Lung (tissue), 12 donors: ENCODE results near the gene CES2. TPM values are rescaled to one million over a fixed set of nuclear protein-coding genes. Genes with fewer than 3 reads are reported as not detected.

Source experiments
- ATAC-seq: fragments of 200-7000 bp; cut with Tn5 transposase; one replicate; pipeline ENCODE4 v1.9.1; 2020; ENCODE audit warnings: moderate number of reproducible peaks; ENCODE audit not compliant: insufficient read depth, low FRiP score
- DNase-seq, 3 donors: peaks; one replicate each; pipeline ENCODE4 v3.0.0-alpha.2; 2013 to 2017
- H3K27ac ChIP-seq, 2 donors: one replicate each; pipeline ENCODE4 v1.5.1; 2013; ENCODE audit warnings: mild to moderate bottlenecking in 2 of 2, moderate library complexity in 2 of 2, control low read depth in 1 of 2, inconsistent platforms in 1 of 2, low read depth in 1 of 2, low read length in 1 of 2
- H3K27me3 ChIP-seq, 3 donors: one replicate each; pipeline ENCODE4 v1.5.1; 2013; ENCODE audit warnings: low read length in 2 of 3; ENCODE audit not compliant: control insufficient read depth in 3 of 3, insufficient read depth in 3 of 3
- H3K36me3 ChIP-seq, 4 donors: one replicate each; pipeline ENCODE4 v1.5.1; 2013; ENCODE audit warnings: low read length in 4 of 4, mild to moderate bottlenecking in 1 of 4, moderate library complexity in 1 of 4; ENCODE audit not compliant: control insufficient read depth in 4 of 4, insufficient read depth in 4 of 4
- H3K4me1 ChIP-seq, 5 donors: one replicate each; pipeline ENCODE4 v1.5.1; 2013; ENCODE audit warnings: low read length in 5 of 5, mild to moderate bottlenecking in 2 of 5, moderate library complexity in 1 of 5; ENCODE audit not compliant: control insufficient read depth in 5 of 5, insufficient read depth in 5 of 5
- H3K4me3 ChIP-seq: one replicate; pipeline ENCODE4 v1.5.1; 2013; ENCODE audit warnings: mild to moderate bottlenecking, control low read depth, moderate library complexity
- H3K9ac ChIP-seq, 2 donors: one replicate each; pipeline ENCODE4 v1.5.1; 2013; ENCODE audit warnings: low read length in 2 of 2, control low read depth in 1 of 2; ENCODE audit not compliant: insufficient read depth in 1 of 2
- H3K9me3 ChIP-seq, 4 donors: one replicate each; pipeline ENCODE4 v1.5.1; 2013; ENCODE audit warnings: low read length in 3 of 4, mild to moderate bottlenecking in 1 of 4, moderate library complexity in 1 of 4; ENCODE audit not compliant: control insufficient read depth in 4 of 4, insufficient read depth in 3 of 4
- WGBS, 2 donors: extraction: QIAGEN DNeasy Blood & Tissue Kit; methylation state at CpG; one replicate each; pipeline ENCODE4 v1.1.7; 2013; 5-methylcytosine and 5-hydroxymethylcytosine counted together
- polyA plus RNA-seq, 2 donors: library from polyadenylated mRNA; stranded (reverse); fragments of 200-250 nt; gene quantifications; one replicate each; pipeline ENCODE4 v1.2.1, GENCODE V29; 2013
- total RNA-seq, 2 donors: library from RNA; depleted of rRNA in 1 of 2; stranded (reverse); fragments of >200 nt in 1 of 2; gene quantifications; one replicate each; pipeline ENCODE4 v1.2.1, GENCODE V29; 2014 to 2021
- TF ChIP-seq, protein P1 (sequence below): IDR thresholded peaks from 2 replicates; pipeline ENCODE4 v1.5.1; 2012; ENCODE audit warnings: mild to moderate bottlenecking; ENCODE audit errors: control extremely low read depth, extremely low read depth
- donor health status: control.
- donor health status: control.
- donor health status: Bipolar disorder and iron deficiency.
- donor health status: healthy.
- donor health status: DM: yes; HTN: yes; CAD: no.

CES2 gene
- total and polyA plus RNA-seq, 4 donors = 24.6 to 51.0 (median 26.2) TPM

DNA sequence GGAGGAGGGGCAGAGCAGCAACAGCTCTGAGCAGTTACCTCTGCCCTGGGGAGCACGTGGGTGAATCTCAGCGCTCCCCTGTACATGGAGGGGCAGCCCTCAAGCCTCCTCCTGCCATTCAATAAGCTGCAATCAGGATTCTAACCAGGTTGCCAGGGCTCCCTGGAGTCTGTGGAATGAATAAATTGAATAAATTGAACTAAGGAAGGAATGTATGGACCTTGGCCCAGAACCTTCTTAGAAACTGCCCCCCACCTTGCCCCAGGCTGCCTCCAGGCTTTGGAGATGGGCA, 15.1 kb upstream of the CES2 start:
- Histone ChIP-seq H3K4me3 (no peak overlapping the region), H3K4me1 (peaks cover 0 to 13% (median 4%) of the 10 kb centered on the region in 5 donors), H3K27me3 (peaks cover 0 to 14% (median 9%) of the 10 kb centered on the region in 3 donors), H3K36me3 (no peaks in the 10 kb centered on the region), H3K9me3 (no peaks in the 10 kb centered on the region), H3K27ac (peak overlapping the region in 1 of 2 donors; percentile 77), H3K9ac (no peak overlapping the region)
- 63 to 72% methylated on average over 2 of the region's 2 CpGs for WGBS, 2 donors
- TF ChIP-seq, protein P1, sequence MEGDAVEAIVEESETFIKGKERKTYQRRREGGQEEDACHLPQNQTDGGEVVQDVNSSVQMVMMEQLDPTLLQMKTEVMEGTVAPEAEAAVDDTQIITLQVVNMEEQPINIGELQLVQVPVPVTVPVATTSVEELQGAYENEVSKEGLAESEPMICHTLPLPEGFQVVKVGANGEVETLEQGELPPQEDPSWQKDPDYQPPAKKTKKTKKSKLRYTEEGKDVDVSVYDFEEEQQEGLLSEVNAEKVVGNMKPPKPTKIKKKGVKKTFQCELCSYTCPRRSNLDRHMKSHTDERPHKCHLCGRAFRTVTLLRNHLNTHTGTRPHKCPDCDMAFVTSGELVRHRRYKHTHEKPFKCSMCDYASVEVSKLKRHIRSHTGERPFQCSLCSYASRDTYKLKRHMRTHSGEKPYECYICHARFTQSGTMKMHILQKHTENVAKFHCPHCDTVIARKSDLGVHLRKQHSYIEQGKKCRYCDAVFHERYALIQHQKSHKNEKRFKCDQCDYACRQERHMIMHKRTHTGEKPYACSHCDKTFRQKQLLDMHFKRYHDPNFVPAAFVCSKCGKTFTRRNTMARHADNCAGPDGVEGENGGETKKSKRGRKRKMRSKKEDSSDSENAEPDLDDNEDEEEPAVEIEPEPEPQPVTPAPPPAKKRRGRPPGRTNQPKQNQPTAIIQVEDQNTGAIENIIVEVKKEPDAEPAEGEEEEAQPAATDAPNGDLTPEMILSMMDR = no peak
- ATAC-seq (no peak), DNase-seq (no peak)

DNA sequence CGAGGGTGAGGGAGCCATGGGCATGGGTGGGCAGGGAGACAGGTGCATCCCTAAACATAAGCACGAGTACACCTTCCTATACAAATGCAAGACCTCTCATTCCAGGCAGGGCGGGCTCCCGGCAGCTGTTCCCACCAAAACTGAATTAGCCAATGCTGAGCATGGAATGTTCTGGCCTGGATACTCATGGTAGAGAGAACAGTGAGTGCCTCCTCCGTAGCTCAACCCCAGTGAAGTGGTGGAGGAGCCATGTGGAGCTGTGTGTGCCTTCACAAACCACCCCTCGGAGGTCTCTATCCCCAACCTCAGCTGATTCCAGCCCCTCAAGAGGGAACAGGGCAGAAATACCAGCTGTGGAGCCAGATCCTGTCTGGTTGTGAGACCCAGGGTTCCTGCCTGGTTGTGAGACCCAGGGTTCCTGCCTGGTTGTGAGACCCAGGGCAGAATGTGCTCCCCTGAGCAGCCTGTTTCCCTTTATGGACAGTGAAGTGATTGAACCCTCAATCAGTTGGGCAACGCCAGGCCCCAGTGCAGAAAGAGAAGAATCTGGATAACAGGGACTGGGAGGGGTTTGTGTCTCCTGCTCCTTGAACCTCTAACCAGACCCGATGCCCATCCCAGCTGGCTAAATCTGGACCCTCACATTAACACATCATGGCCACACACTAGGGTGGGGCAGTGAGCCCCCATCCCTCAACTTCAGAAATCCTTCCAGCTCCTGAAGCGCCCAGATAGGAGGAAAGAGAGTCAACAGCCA, 14.2 kb upstream of the CES2 start:
- H3K9ac ChIP-seq = no peak overlapping the region
- H3K27ac ChIP-seq = peak overlapping the region in 1 of 2 donors; percentile 67
- H3K36me3 ChIP-seq = no peaks in the 10 kb centered on the region
- H3K27me3 ChIP-seq = peaks cover 0 to 18% (median 18%) of the 10 kb centered on the region in 3 donors
- H3K4me1 ChIP-seq = peaks cover 0 to 14% (median 7%) of the 10 kb centered on the region in 5 donors
- DNase-seq (no peak), ATAC-seq (no peak)
- WGBS, 2 donors = 77% methylated on average over 9 of the region's 9 CpGs
- TF ChIP-seq, protein P1 = no peak
- no peak overlapping the region for H3K4me3 ChIP-seq
- H3K9me3 ChIP-seq = no peaks in the 10 kb centered on the region

DNA sequence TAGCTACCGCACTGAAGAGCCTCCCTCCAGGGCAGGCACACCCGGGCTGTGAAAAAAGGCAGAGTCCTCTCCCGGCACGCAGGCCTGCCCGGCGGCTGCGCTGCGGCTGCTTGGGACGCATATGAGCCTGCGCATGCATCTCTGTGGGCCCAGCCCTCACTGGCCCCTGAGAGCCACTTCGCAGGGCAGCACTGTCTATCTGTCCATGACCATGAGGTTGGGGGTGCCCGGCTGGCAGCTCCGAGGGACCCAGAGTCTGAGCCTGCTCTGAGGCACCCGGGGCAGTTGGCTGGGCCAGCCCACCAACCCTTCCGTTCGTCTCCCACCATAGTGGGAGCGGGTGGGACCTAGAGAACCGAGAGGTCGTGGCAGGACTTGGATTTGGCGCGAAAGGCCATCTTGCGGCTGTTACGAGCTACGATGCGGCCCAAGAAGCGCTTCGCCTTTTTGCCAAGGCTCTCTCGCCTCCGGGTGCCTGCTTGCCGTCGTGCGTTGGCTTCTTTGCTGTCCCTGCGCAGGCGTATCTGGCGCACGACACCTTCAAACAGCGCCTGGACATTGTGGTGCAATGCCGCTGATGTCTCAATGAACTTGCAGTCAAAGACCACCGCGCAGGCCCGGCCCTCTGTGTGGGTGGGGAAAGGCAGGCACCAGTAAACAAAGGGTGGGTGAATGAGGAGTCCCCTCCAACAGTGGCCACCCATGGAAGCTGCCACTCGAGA, 13.4 kb upstream of the CES2 start:
- Histone ChIP-seq H3K9me3 (no peaks in the 10 kb centered on the region), H3K9ac (no peak overlapping the region), H3K36me3 (no peaks in the 10 kb centered on the region), H3K4me1 (peaks cover 0 to 14% (median 7%) of the 10 kb centered on the region in 5 donors), H3K27ac (peak overlapping the region in 1 of 2 donors; percentile 90), H3K4me3 (no peak overlapping the region), H3K27me3 (peaks cover 0 to 18% (median 18%) of the 10 kb centered on the region in 3 donors)
- 77 to 84% methylated on average over 42 of the region's 42 CpGs for WGBS, 2 donors
- no peak for DNase-seq
- no peak for ATAC-seq
- TF ChIP-seq, protein P1 = no peak
